ENCODE results near the gene CRYAB. TPM values are rescaled to one million over a fixed set of nuclear protein-coding genes. Genes with fewer than 3 reads are reported as not detected.

Gene CRYAB
- total RNA-seq, 4 donors from 2014 or later, result 295 to 1,416 (median 399) TPM

DNA sequence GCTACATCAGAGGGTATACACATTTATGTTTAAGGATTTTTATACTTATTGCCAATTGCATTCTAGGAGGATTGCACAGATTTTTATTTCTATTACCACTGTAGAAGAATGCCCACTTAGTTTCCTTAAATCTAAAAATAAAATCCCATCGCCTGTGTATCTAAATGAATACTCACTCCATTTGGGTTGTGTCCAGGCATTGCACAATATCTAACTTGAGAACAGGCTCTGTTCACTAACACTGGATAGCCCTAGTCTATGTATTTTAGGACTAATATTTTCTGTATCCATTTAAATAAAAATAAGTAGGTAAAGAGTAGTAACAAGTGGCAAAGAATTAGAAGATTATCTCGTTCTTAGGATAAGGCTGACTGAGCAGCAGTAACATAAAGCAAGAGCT lies 11.2 kb upstream of the CRYAB start:
- TF ChIP-seq, protein P1, sequence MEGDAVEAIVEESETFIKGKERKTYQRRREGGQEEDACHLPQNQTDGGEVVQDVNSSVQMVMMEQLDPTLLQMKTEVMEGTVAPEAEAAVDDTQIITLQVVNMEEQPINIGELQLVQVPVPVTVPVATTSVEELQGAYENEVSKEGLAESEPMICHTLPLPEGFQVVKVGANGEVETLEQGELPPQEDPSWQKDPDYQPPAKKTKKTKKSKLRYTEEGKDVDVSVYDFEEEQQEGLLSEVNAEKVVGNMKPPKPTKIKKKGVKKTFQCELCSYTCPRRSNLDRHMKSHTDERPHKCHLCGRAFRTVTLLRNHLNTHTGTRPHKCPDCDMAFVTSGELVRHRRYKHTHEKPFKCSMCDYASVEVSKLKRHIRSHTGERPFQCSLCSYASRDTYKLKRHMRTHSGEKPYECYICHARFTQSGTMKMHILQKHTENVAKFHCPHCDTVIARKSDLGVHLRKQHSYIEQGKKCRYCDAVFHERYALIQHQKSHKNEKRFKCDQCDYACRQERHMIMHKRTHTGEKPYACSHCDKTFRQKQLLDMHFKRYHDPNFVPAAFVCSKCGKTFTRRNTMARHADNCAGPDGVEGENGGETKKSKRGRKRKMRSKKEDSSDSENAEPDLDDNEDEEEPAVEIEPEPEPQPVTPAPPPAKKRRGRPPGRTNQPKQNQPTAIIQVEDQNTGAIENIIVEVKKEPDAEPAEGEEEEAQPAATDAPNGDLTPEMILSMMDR (IDR thresholded peaks at IDR 0.05; ENCODE audit: low read depth), result no peak

DNA sequence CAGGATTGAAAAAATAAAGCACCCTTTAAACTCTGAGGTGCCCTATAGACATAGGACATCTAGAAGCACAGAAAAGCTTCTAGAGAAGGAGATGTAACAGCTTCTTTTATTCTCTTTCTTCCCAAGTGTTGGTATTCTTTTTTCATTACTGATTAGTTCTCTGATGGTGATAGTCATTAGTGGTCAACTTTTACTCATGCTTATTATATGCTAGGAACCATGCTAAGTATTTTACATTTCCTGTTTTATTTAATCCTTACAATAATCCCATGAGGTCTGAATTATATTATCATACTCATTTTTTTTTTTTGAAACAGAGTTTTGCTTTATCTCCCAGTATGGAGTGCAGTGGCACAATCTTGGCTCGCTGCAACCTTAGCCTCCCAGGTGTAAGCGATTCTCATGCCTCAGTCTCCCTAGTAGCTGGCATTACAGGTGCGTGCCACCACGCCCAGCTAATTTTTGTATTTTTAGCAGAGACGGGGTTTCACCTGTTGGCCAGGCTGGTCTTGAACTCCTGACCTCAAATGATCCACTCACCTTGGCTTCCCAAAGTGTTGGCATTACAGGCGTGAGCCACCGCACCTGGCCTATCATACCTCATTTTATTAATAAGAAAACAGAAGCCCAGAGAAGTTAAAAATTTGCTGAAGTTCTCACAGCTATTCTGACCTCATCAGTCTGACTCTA lies 10.1 kb upstream of the CRYAB start:
- TF ChIP-seq, protein P1 (IDR thresholded peaks at IDR 0.05; ENCODE audit: low read depth), result no peak

DNA sequence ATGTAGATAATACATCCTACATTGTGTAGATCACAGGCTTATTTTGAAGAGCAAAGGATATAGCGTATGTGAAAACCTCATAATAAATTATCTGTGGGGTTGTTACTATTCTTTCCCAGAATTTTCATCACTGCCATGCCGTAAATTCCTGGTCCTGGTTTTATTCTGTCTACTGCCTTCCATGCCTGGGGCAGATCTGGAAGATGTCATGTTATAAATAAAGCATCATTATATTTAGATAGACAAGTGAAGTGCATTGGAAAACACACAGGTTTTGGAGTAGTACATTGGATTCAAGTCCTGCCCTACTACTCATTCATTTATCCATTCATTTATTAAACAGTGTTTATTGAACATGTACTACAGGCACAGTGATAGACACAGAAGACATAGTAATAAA lies 9.3 kb upstream of the CRYAB start:
- TF ChIP-seq, protein P1 (IDR thresholded peaks at IDR 0.05; ENCODE audit: low read depth), result no peak

DNA sequence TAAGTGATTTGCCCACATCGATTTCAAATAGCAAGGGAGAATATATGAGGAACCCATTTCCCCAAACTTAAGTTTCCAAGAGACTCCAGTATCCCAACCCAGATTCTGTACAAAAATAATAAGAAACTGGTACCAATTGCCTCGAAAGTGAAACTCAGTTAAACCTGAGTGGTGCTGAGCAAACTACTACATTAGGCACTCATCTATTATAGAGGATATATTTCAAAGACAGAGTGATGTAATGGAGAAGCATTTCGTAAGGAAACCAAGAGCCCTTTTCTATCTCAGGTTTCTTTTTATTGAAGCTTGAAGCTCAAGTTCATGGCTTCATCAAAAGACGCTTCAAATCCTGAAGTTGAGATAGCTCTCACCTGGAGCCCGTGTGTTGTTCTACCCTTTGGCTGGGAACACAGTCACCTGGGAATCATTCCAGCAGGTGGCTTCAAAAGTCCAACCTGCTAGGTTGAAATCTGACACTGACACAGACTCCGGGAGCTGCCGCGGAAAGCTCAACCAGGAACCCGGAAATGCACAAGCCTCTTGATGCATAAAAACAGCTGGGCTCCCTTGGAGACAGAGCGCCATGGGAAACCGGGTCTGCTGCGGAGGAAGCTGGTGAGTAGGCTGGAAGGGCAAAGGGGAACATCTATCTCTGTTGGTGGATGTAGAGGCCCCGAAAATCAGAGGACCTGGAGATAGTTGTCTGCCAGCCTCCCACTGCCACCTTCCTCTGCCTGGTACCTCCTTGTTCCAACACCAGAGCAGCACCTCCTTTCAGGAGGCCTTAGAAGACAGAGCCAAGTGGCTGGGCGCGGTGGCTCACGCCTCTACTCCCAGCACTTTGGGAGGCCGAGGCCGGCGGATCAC lies 7.1 kb upstream of the CRYAB start, which contains the start of gene C11orf52:
Gene C11orf52, plus strand, starts transcription at position 524 of the 867 bp plus-strand sequence. Its CDS starts 60 bp downstream, at position 584.
- TF ChIP-seq, protein P1 (IDR thresholded peaks at IDR 0.05; ENCODE audit: low read depth), result no peak

DNA sequence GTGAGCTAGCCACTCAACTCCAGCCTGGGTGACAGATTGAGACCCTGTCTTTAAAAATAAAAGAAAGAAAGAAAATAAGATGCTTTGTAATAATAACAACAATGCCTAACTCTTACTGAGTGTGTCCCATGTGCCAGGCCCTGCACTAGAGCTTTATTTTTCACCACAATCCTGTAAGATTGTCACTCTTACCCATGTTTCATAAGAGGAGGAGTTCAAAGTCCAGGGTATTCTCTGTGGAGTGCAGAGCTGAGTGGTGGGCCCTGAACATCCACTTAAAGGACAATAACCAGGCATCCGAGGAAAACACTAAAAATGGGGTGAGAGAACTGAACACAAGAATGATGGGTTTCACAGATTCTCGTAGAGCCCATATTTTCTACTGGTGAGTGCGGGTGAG lies 6.2 kb upstream of the CRYAB start:
- TF ChIP-seq, protein P1 (IDR thresholded peaks at IDR 0.05; ENCODE audit: low read depth), result no peak

DNA sequence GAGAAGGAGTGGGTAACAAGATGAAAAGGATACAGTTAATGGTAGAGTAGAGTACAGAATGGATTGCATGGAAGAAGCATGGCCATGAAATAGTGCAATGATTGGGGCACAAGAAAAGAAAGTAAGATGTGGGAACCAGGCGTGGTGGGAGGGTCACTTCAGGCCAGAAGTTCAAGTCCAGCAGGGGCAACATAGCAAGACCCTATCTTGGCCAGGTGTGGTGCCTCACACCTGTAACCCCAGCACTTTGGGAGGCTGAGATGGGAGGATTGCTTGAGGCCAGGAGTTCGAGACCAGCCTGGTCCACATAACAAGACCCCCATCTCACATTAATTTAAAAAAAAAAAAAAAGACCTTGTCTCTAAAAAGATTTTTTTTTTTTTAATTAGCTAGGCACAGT lies 5.7 kb upstream of the CRYAB start:
- TF ChIP-seq, protein P1 (IDR thresholded peaks at IDR 0.05; ENCODE audit: low read depth), result no peak

DNA sequence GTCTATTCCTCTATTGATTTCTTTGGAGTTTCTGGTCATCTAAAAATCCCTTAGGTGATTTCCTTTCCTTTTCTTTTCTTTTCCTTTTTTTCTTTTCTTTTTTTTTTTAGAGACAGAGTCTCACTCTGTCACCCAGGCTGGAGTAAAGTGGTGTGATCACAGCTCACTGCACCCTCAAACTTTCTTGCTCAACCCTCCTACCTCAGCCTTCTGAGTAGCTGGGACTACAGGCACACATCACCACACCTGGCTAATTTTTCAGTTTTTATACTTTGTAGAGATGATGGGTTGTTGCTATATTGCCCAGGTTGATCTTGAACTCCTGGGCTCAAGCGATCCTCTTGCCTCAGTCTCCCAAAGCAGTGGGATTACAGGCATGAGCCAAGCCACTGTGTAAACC lies 5.2 kb upstream of the CRYAB start:
- TF ChIP-seq, protein P1 (IDR thresholded peaks at IDR 0.05; ENCODE audit: low read depth), result no peak

Measured in subcutaneous adipose tissue (tissue), 4 donors.